ENCODE results near the gene MLYCD. TPM values are rescaled to one million over a fixed set of nuclear protein-coding genes. Genes with fewer than 3 reads are reported as not detected.

Gene MLYCD
- polyA plus RNA-seq, 1 donor (not counting 4 experiments of a cell fraction or from before 2014, with no cell fraction given) = 1.2 TPM

DNA sequence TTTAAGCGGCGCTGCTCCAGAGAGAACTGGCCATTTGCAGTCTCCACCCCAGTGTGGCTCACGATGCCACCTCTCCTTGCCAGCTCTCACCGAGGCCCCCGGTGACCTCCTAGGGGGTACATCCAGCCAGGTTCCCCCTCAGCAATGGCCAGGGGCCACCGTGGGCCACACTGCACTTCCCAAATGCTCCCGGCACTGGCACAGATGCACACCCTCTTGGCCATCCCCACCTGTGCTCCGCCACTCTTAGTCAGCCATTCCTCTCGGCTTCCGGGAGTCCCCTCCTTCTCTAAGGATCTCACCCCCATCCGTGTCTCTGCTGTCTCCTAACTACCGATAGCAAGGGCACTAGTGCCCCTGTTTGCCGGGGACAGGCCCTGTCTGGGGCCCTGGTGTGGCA lies 25.8 kb downstream of the MLYCD start:
- Histone ChIP-seq H2AFZ (ENCODE audit: control insufficient read depth, low read length) (no peak overlapping the region), H3K9me3 (ENCODE audit: control insufficient read depth, low read depth, low read length) (no peaks in the 10 kb centered on the region), H3K4me2 (ENCODE audit: control insufficient read depth, extremely low read depth, insufficient read depth, low read depth, low read length) (no peak overlapping the region), H4K20me1 (ENCODE audit: control insufficient read depth, extremely low read depth, insufficient read depth, low read length) (no peaks in the 10 kb centered on the region), H3K79me2 (ENCODE audit: control insufficient read depth, insufficient read depth, low read length) (no peaks in the 10 kb centered on the region), H3K4me1 (ENCODE audit: control insufficient read depth, extremely low read depth, insufficient read depth, low read length) (peaks cover 8% of the 10 kb centered on the region), H3K27ac (ENCODE audit: control insufficient read depth, insufficient read depth, low read length) (no peak overlapping the region), H3K4me3 (ENCODE audit: control insufficient read depth in 2 of 3, extremely low read depth in 1 of 3, insufficient read depth in 2 of 3, low read depth in 1 of 3, low read length in 3 of 3) (no peak overlapping the region), H3K27me3 (ENCODE audit: control insufficient read depth, extremely low read depth, insufficient read depth, low read length) (no peaks in the 10 kb centered on the region), H3K9ac (ENCODE audit: control insufficient read depth, extremely low read depth, insufficient read depth, low read length) (no peak overlapping the region), H3K9me1 (ENCODE audit: control insufficient read depth, extremely low read depth, insufficient read depth, low read length) (no peaks in the 10 kb centered on the region), H3K36me3 (ENCODE audit: control insufficient read depth in 2 of 2, extremely low read depth in 1 of 2, insufficient read depth in 2 of 2, low read length in 2 of 2) (peaks cover 0 to 1% of the 10 kb centered on the region in 2 experiments)
- dilution Hi-C loops (cut with MboI; ENCODE audit: extremely low pct_ligation_motif_present, low sequenced_read_pairs) = no loop called here
- DNase-seq (ENCODE audit: low read depth, low spot score) = no peak
- no peak for FAIRE-seq
- TF ChIP-seq, protein P1, sequence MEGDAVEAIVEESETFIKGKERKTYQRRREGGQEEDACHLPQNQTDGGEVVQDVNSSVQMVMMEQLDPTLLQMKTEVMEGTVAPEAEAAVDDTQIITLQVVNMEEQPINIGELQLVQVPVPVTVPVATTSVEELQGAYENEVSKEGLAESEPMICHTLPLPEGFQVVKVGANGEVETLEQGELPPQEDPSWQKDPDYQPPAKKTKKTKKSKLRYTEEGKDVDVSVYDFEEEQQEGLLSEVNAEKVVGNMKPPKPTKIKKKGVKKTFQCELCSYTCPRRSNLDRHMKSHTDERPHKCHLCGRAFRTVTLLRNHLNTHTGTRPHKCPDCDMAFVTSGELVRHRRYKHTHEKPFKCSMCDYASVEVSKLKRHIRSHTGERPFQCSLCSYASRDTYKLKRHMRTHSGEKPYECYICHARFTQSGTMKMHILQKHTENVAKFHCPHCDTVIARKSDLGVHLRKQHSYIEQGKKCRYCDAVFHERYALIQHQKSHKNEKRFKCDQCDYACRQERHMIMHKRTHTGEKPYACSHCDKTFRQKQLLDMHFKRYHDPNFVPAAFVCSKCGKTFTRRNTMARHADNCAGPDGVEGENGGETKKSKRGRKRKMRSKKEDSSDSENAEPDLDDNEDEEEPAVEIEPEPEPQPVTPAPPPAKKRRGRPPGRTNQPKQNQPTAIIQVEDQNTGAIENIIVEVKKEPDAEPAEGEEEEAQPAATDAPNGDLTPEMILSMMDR (optimal IDR thresholded peaks at IDR 0.05 in 1 of 3, IDR thresholded peaks at IDR 0.05 in 1 of 3, conservative IDR thresholded peaks at IDR 0.05 in 1 of 3; ENCODE audit: extremely low read depth in 1 of 3, insufficient read depth in 2 of 3, low read length in 3 of 3) = no peak
- TF ChIP-seq EZH2 (IDR thresholded peaks at IDR 0.05; ENCODE audit: low read length) = no peak

DNA sequence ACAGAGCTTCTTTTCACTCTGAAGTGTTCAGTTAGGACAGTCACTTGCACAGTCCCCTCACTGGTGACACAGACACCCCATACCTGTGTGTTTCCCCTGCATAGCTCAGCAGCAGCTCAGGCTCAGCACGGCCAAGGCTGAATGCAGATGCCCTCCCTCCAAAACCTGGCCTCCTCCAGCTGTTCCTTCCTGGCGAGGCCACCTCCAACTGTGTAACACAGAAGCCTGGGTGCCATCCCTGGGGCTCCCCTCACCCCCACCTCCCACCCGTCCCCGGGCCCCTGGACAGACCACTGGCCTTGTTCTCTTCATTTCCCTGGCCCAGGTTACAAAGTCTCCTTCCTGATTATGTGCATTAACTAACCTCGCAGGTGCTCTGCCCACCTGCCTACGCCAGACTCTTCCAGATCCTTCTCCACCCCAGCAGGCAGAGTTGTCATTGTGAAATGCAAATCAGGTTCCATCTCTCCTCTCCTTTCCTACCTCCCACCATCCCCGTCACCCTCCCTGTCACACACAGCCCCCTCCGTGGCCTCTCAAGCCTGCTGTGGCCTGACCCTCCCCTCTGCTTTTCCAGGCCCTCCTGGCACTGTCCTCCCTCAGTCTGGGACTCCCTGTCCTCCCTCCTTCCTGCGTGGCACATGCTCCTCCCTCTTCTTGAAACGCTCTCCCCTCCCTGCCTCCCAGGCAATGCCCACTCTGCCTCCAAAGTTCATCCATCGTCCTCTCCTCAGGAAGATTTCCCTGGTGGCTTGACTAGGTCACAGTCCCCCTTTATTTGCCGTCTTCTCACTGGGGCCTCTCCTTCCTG lies 26.4 kb downstream of the MLYCD start:
- DNase-seq (ENCODE audit: low read depth, low spot score) (no peak), FAIRE-seq (no peak)
- TF ChIP-seq, protein P1 (optimal IDR thresholded peaks at IDR 0.05 in 1 of 3, IDR thresholded peaks at IDR 0.05 in 1 of 3, conservative IDR thresholded peaks at IDR 0.05 in 1 of 3; ENCODE audit: extremely low read depth in 1 of 3, insufficient read depth in 2 of 3, low read length in 3 of 3) = no peak
- no peak for TF ChIP-seq EZH2 (IDR thresholded peaks at IDR 0.05; ENCODE audit: low read length)
- peaks cover 8% of the 10 kb centered on the region for H3K4me1 ChIP-seq (ENCODE audit: control insufficient read depth, extremely low read depth, insufficient read depth, low read length)
- H3K27ac ChIP-seq (ENCODE audit: control insufficient read depth, insufficient read depth, low read length) = no peak overlapping the region
- H3K79me2 ChIP-seq (ENCODE audit: control insufficient read depth, insufficient read depth, low read length) = no peaks in the 10 kb centered on the region
- no peak overlapping the region for H3K4me3 ChIP-seq (ENCODE audit: control insufficient read depth in 2 of 3, extremely low read depth in 1 of 3, insufficient read depth in 2 of 3, low read depth in 1 of 3, low read length in 3 of 3)
- no peaks in the 10 kb centered on the region for H3K9me1 ChIP-seq (ENCODE audit: control insufficient read depth, extremely low read depth, insufficient read depth, low read length)
- no peak overlapping the region for H3K9ac ChIP-seq (ENCODE audit: control insufficient read depth, extremely low read depth, insufficient read depth, low read length)
- no peak overlapping the region for H2AFZ ChIP-seq (ENCODE audit: control insufficient read depth, low read length)
- H3K4me2 ChIP-seq (ENCODE audit: control insufficient read depth, extremely low read depth, insufficient read depth, low read depth, low read length) = no peak overlapping the region
- no peaks in the 10 kb centered on the region for H4K20me1 ChIP-seq (ENCODE audit: control insufficient read depth, extremely low read depth, insufficient read depth, low read length)
- dilution Hi-C loops (cut with MboI; ENCODE audit: extremely low pct_ligation_motif_present, low sequenced_read_pairs) = no loop called here
- peaks cover 0 to 1% of the 10 kb centered on the region in 2 experiments for H3K36me3 ChIP-seq (ENCODE audit: control insufficient read depth in 2 of 2, extremely low read depth in 1 of 2, insufficient read depth in 2 of 2, low read length in 2 of 2)
- no peaks in the 10 kb centered on the region for H3K9me3 ChIP-seq (ENCODE audit: control insufficient read depth, low read depth, low read length)
- H3K27me3 ChIP-seq (ENCODE audit: control insufficient read depth, extremely low read depth, insufficient read depth, low read length) = no peaks in the 10 kb centered on the region
